ENCODE results near the gene PTGIS. TPM values are rescaled to one million over a fixed set of nuclear protein-coding genes. Genes with fewer than 3 reads are reported as not detected.

Gene PTGIS
- total RNA-seq, 1 donor from 2014 or later: 72.1 TPM

GRCh38 chr20:49507741-49508434, 60.0 kb downstream of the PTGIS start:
- Mint-ChIP-seq H3K4me1 (ENCODE audit: unreplicated experiment) (peaks cover 25% of the 10 kb centered on the region), H3K27ac (ENCODE audit: unreplicated experiment) (no peak overlapping the region), H3K4me3 (ENCODE audit: unreplicated experiment) (no peak overlapping the region), H3K27me3 (ENCODE audit: unreplicated experiment) (peaks cover 10% of the 10 kb centered on the region), H3K9me3 (ENCODE audit: unreplicated experiment) (no peaks in the 10 kb centered on the region), H3K36me3 (ENCODE audit: unreplicated experiment) (peaks cover 12% of the 10 kb centered on the region)
- no peak for TF ChIP-seq CTCF (IDR thresholded peaks at IDR 0.05)
- DNase-seq (ENCODE audit: extremely low spot score, unreplicated experiment): no peak

GRCh38 chr20:49505518-49505917, 62.4 kb downstream of the PTGIS start:
- DNase-seq (ENCODE audit: extremely low spot score, unreplicated experiment): no peak
- H3K27ac Mint-ChIP-seq (ENCODE audit: unreplicated experiment): no peak overlapping the region
- peaks cover 12% of the 10 kb centered on the region for H3K36me3 Mint-ChIP-seq (ENCODE audit: unreplicated experiment)
- peaks cover 15% of the 10 kb centered on the region for H3K27me3 Mint-ChIP-seq (ENCODE audit: unreplicated experiment)
- H3K4me3 Mint-ChIP-seq (ENCODE audit: unreplicated experiment): no peak overlapping the region
- no peaks in the 10 kb centered on the region for H3K9me3 Mint-ChIP-seq (ENCODE audit: unreplicated experiment)
- H3K4me1 Mint-ChIP-seq (ENCODE audit: unreplicated experiment): peaks cover 16% of the 10 kb centered on the region
- no peak for TF ChIP-seq CTCF (IDR thresholded peaks at IDR 0.05)

GRCh38 chr20:49503176-49503575, 64.8 kb downstream of the PTGIS start:
- Mint-ChIP-seq H3K9me3 (ENCODE audit: unreplicated experiment) (no peaks in the 10 kb centered on the region), H3K27me3 (ENCODE audit: unreplicated experiment) (peaks cover 17% of the 10 kb centered on the region), H3K4me1 (ENCODE audit: unreplicated experiment) (peaks cover 8% of the 10 kb centered on the region), H3K36me3 (ENCODE audit: unreplicated experiment) (peaks cover 8% of the 10 kb centered on the region), H3K27ac (ENCODE audit: unreplicated experiment) (no peak overlapping the region), H3K4me3 (ENCODE audit: unreplicated experiment) (no peak overlapping the region)
- no peak for TF ChIP-seq CTCF (IDR thresholded peaks at IDR 0.05)
- DNase-seq (ENCODE audit: extremely low spot score, unreplicated experiment): no peak

- no peak overlapping the region for H3K4me3 Mint-ChIP-seq (ENCODE audit: unreplicated experiment)
- H3K27me3 Mint-ChIP-seq (ENCODE audit: unreplicated experiment): peaks cover 27% of the 10 kb centered on the region
- peaks cover 14% of the 10 kb centered on the region for H3K4me1 Mint-ChIP-seq (ENCODE audit: unreplicated experiment)
- no peak for DNase-seq (ENCODE audit: extremely low spot score, unreplicated experiment)
- no peaks in the 10 kb centered on the region for H3K9me3 Mint-ChIP-seq (ENCODE audit: unreplicated experiment)
- TF ChIP-seq CTCF (IDR thresholded peaks at IDR 0.05): no peak
- no peak overlapping the region for H3K27ac Mint-ChIP-seq (ENCODE audit: unreplicated experiment)
- peaks cover under 1% of the 10 kb centered on the region for H3K36me3 Mint-ChIP-seq (ENCODE audit: unreplicated experiment)
Observed at GRCh38 chr20:49501917-49502316, 66.0 kb downstream of the PTGIS start.

- Mint-ChIP-seq H3K27me3 (ENCODE audit: unreplicated experiment) (peaks cover 46% of the 10 kb centered on the region), H3K4me3 (ENCODE audit: unreplicated experiment) (no peak overlapping the region), H3K36me3 (ENCODE audit: unreplicated experiment) (no peaks in the 10 kb centered on the region), H3K4me1 (ENCODE audit: unreplicated experiment) (peaks cover 8% of the 10 kb centered on the region), H3K27ac (ENCODE audit: unreplicated experiment) (peak overlapping the region; percentile 42), H3K9me3 (ENCODE audit: unreplicated experiment) (no peaks in the 10 kb centered on the region)
- no peak for DNase-seq (ENCODE audit: extremely low spot score, unreplicated experiment)
- no peak for TF ChIP-seq CTCF (IDR thresholded peaks at IDR 0.05)
Observed at GRCh38 chr20:49497398-49497669, 70.6 kb downstream of the PTGIS start.

All from osteocyte (in vitro differentiated cells).